Endodermal cell (in vitro differentiated cells): ENCODE measurements around the gene SPATS2. TPM values are rescaled to one million over a fixed set of nuclear protein-coding genes. Genes with fewer than 3 reads are reported as not detected.

Source experiments
- DNase-seq: peaks from one replicate; pipeline ENCODE4 v3.0.0-alpha.2; 2017
- H3K27ac ChIP-seq: 2 replicates; pipeline ENCODE4 v1.5.1; 2013; ENCODE audit warnings: mild to moderate bottlenecking, low read depth, low read length, moderate library complexity
- H3K27me3 ChIP-seq: 2 replicates; pipeline ENCODE4 v1.6.1; 2013; ENCODE audit warnings: mild to moderate bottlenecking, low read length, moderate library complexity; ENCODE audit not compliant: insufficient read depth, control insufficient read depth, poor library complexity, severe bottlenecking
- H3K36me3 ChIP-seq: 2 replicates; pipeline ENCODE4 v1.7.0; 2013; ENCODE audit warnings: mild to moderate bottlenecking, low read length, moderate library complexity; ENCODE audit not compliant: control insufficient read depth, insufficient read depth
- H3K4me1 ChIP-seq: one replicate; pipeline ENCODE4 v1.7.0; 2013; ENCODE audit warnings: low read length; ENCODE audit not compliant: control insufficient read depth, insufficient read depth
- H3K4me3 ChIP-seq: 2 replicates; pipeline ENCODE4 v1.5.1; 2013; ENCODE audit warnings: mild to moderate bottlenecking, low read length, moderate library complexity
- H3K9ac ChIP-seq: 2 replicates; pipeline ENCODE4 v1.6.1; 2013; ENCODE audit warnings: mild to moderate bottlenecking, low read length, moderate library complexity; ENCODE audit not compliant: poor library complexity, severe bottlenecking; ENCODE audit errors: extremely low read depth
- H3K9me3 ChIP-seq: 2 replicates; pipeline ENCODE4 v1.6.1; 2013; ENCODE audit warnings: mild to moderate bottlenecking, low read length, moderate library complexity; ENCODE audit not compliant: control insufficient read depth
- H3K27ac Mint-ChIP-seq: 2 replicates; pipeline ENCODE4 v1.8.0; 2020; ENCODE audit warnings: mixed read lengths
- H3K27me3 Mint-ChIP-seq: 2 replicates; pipeline ENCODE4 v1.8.0; 2021; ENCODE audit warnings: mild to moderate bottlenecking, mixed read lengths; ENCODE audit not compliant: insufficient read depth
- H3K36me3 Mint-ChIP-seq: 2 replicates; pipeline ENCODE4 v1.8.0; 2020; ENCODE audit warnings: low read depth, mixed read lengths
- H3K4me1 Mint-ChIP-seq: 2 replicates; pipeline ENCODE4 v1.8.0; 2020; ENCODE audit warnings: mixed read lengths
- H3K4me3 Mint-ChIP-seq: 2 replicates; pipeline ENCODE4 v1.8.0; 2020; ENCODE audit warnings: mild to moderate bottlenecking, moderate library complexity, mixed read lengths
- H3K9me3 Mint-ChIP-seq: 2 replicates; pipeline ENCODE4 v1.8.0; 2020; ENCODE audit warnings: mild to moderate bottlenecking, mixed read lengths
- WGBS, 2 experiments: methylation state at CpG; one replicate each; pipeline versions ENCODE4 v1.1.5 to v1.1.7; 2013; ENCODE audit warnings: missing lambda C conversion rate in 2 of 2, mixed read lengths in 1 of 2; ENCODE audit not compliant: insufficient coverage in 1 of 2, insufficient read length in 1 of 2; 5-methylcytosine and 5-hydroxymethylcytosine counted together
- total RNA-seq, 2 donors: library from RNA; stranded (reverse); fragmentation: NEBNext Ultra II Directional in 1 of 2; extraction: Animal tissue kit (Norgen Biotek cat#: 25700) in 1 of 2; gene quantifications; 2 replicates in 1 of 2; 3 replicates in 1 of 2; pipeline ENCODE4 v1.2.1, GENCODE V29; 2021
- TF ChIP-seq, protein P1 (sequence below): fragments of 200-600 bp; sonication (generic); conservative IDR thresholded peaks from 2 replicates; pipeline ENCODE4 v1.5.0; 2021; ENCODE audit warnings: antibody characterized with exemption, mild to moderate bottlenecking

The SPATS2 gene
- total RNA-seq, 2 donors from 2014 or later: 50.2 to 64.8 TPM

GRCh38 chr12:49334681-49335080 is 32.6 kb upstream of the SPATS2 start:
- no peaks in the 10 kb centered on the region for H3K9me3 Mint-ChIP-seq
- no peak overlapping the region for H3K27ac Mint-ChIP-seq
- TF ChIP-seq, protein P1, sequence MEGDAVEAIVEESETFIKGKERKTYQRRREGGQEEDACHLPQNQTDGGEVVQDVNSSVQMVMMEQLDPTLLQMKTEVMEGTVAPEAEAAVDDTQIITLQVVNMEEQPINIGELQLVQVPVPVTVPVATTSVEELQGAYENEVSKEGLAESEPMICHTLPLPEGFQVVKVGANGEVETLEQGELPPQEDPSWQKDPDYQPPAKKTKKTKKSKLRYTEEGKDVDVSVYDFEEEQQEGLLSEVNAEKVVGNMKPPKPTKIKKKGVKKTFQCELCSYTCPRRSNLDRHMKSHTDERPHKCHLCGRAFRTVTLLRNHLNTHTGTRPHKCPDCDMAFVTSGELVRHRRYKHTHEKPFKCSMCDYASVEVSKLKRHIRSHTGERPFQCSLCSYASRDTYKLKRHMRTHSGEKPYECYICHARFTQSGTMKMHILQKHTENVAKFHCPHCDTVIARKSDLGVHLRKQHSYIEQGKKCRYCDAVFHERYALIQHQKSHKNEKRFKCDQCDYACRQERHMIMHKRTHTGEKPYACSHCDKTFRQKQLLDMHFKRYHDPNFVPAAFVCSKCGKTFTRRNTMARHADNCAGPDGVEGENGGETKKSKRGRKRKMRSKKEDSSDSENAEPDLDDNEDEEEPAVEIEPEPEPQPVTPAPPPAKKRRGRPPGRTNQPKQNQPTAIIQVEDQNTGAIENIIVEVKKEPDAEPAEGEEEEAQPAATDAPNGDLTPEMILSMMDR: no peak
- H3K9me3 ChIP-seq: no peaks in the 10 kb centered on the region
- no peak overlapping the region for H3K27ac ChIP-seq
- H3K36me3 Mint-ChIP-seq: peaks cover 5% of the 10 kb centered on the region
- no peak overlapping the region for H3K4me3 ChIP-seq
- H3K4me3 Mint-ChIP-seq: no peak overlapping the region
- peak; percentile 43 for DNase-seq
- H3K27me3 ChIP-seq: peaks cover 86% of the 10 kb centered on the region
- WGBS, 2 experiments: 85 to 100% methylated on average over 4 to 12 of the region's 12 CpGs
- peaks cover 17% of the 10 kb centered on the region for H3K36me3 ChIP-seq
- no peak overlapping the region for H3K9ac ChIP-seq
- H3K4me1 Mint-ChIP-seq: peaks cover 15% of the 10 kb centered on the region
- H3K4me1 ChIP-seq: no peaks in the 10 kb centered on the region
- peaks cover 70% of the 10 kb centered on the region for H3K27me3 Mint-ChIP-seq

GRCh38 chr12:49335118-49335954 is 31.9 kb upstream of the SPATS2 start:
- DNase-seq: peak; percentile 47
- H3K9ac ChIP-seq: no peak overlapping the region
- Mint-ChIP-seq H3K27me3 (peaks cover 77% of the 10 kb centered on the region), H3K9me3 (no peaks in the 10 kb centered on the region), H3K4me1 (peaks cover 15% of the 10 kb centered on the region), H3K36me3 (no peaks in the 10 kb centered on the region), H3K27ac (no peak overlapping the region), H3K4me3 (no peak overlapping the region)
- no peak overlapping the region for H3K4me3 ChIP-seq
- H3K27ac ChIP-seq: no peak overlapping the region
- H3K9me3 ChIP-seq: no peaks in the 10 kb centered on the region
- TF ChIP-seq, protein P1: no peak
- peaks cover 93% of the 10 kb centered on the region for H3K27me3 ChIP-seq
- 82 to 83% methylated on average over 12 to 16 of the region's 16 CpGs for WGBS, 2 experiments
- peaks cover 10% of the 10 kb centered on the region for H3K36me3 ChIP-seq
- no peaks in the 10 kb centered on the region for H3K4me1 ChIP-seq

- no peaks in the 10 kb centered on the region for H3K9me3 ChIP-seq
- Mint-ChIP-seq H3K4me3 (peak overlapping the region; percentile 49), H3K27ac (no peak overlapping the region), H3K27me3 (peaks cover 85% of the 10 kb centered on the region), H3K9me3 (no peaks in the 10 kb centered on the region), H3K4me1 (peaks cover 17% of the 10 kb centered on the region), H3K36me3 (no peaks in the 10 kb centered on the region)
- peaks cover 100% of the 10 kb centered on the region for H3K27me3 ChIP-seq
- H3K4me3 ChIP-seq: peak overlapping the region; percentile 72
- peak; percentile 78 for DNase-seq
- no peaks in the 10 kb centered on the region for H3K4me1 ChIP-seq
- no peak overlapping the region for H3K27ac ChIP-seq
- TF ChIP-seq, protein P1: no peak
- 29 to 58% methylated on average over 19 to 72 of the region's 72 CpGs for WGBS, 2 experiments
- no peak overlapping the region for H3K9ac ChIP-seq
- H3K36me3 ChIP-seq: peaks cover 3% of the 10 kb centered on the region
Measured at GRCh38 chr12:49335955-49336644, 31.2 kb upstream of the SPATS2 start.
